ENCODE measurements around the gene MMS19. TPM values are rescaled to one million over a fixed set of nuclear protein-coding genes. Genes with fewer than 3 reads are reported as not detected.

Gene MMS19
- total RNA-seq, 4 donors from 2014 or later = 80.2 to 127 (median 85.7) TPM

DNA sequence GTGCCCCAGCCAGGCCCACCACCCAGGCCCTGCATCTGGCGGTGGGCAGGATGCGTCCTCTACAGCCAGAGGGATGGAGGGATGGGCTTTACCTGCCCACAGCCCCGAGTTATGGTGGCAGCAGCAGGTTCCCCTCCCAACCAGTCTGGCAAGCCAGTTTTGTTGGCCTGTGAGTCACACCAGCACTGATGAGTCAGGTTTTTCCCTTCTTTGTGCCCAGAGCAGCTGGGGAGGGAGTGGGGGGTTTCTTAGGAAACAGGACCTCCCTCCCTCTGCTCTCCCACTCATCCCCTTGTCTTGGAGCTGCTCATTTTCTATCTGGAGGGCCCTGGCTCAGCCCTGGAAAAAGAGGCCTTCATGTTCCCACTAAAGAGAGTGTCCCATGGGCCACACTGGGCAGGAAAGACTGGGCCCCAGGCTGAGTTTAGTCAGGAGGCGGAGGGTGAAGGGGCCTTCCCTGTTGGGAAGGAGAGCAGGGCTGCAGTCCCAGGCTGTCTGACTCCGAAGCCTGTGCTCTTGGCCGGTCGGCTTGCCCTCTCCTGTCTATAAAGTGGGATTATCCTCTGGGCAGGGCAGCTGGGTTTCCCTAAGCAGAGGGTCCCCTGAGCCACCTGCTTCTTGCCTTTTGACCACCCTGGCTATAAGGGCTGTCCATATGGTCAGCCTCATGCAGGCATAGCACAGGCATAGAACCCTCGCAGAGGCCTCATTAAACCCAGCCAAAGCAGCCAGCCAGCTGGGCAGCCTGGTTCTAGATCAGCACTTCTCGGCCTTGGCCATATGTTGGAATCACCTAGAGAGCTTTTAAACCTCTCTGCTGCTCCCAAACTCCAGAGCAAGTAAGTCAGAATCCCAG, 44.2 kb upstream of the MMS19 start:
- Histone ChIP-seq H3K4me1 (peaks cover 0 to 18% (median 0%) of the 10 kb centered on the region in 4 donors), H3K4me3 (no peak overlapping the region), H3K36me3 (no peaks in the 10 kb centered on the region), H3K27ac (peak overlapping the region; percentile 55 to 77 (median 72)), H3K27me3 (no peaks in the 10 kb centered on the region), H3K9me3 (no peaks in the 10 kb centered on the region)
- peak in 1 of 3 donors; percentile 61 for DNase-seq
- TF ChIP-seq, protein P1, sequence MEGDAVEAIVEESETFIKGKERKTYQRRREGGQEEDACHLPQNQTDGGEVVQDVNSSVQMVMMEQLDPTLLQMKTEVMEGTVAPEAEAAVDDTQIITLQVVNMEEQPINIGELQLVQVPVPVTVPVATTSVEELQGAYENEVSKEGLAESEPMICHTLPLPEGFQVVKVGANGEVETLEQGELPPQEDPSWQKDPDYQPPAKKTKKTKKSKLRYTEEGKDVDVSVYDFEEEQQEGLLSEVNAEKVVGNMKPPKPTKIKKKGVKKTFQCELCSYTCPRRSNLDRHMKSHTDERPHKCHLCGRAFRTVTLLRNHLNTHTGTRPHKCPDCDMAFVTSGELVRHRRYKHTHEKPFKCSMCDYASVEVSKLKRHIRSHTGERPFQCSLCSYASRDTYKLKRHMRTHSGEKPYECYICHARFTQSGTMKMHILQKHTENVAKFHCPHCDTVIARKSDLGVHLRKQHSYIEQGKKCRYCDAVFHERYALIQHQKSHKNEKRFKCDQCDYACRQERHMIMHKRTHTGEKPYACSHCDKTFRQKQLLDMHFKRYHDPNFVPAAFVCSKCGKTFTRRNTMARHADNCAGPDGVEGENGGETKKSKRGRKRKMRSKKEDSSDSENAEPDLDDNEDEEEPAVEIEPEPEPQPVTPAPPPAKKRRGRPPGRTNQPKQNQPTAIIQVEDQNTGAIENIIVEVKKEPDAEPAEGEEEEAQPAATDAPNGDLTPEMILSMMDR (IDR thresholded peaks at IDR 0.05) = no peak
- no peak for TF ChIP-seq POLR2A (IDR thresholded peaks at IDR 0.05)

DNA sequence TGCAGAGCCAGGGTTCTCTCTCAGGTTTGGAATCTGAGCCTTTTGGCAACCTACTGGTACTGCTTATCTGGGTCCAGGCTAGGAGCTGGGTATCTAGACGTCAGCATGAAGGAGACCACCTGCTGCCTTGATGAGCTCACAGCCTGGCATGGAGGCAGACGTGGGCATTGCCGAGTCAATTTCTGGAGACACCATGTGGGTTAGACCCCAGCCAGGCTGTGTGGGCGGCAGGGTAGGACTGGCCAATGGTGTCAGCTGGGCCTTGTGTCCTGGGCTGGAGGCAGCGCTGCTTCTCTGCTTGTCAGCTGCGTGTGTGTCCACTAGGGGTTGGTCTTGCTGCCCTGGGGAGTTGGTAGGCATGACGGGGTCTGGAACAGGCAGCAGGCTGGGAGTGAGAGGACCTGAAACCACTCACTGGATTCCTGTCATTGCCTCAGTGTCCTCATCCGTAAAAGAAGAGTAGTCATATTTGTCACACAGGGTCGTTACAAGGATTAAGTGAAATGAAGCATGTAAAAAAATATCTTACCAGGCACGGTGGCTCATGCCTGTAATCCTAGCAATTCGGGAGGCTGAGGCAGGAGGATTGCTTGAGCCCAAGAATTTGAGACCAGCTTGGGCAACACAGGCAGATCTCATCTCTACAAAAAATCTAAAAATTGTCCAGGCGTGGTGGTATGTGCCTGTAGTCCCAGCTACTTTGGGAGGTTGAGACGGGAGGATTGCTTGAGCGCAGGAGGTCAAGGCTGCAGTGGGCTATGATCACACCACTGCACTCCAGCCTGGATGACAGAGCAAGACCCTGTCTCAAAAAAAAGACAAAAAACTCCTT, 42.7 kb upstream of the MMS19 start:
- TF ChIP-seq POLR2A (IDR thresholded peaks at IDR 0.05) = no peak
- TF ChIP-seq, protein P1 (IDR thresholded peaks at IDR 0.05) = no peak
- Histone ChIP-seq H3K27me3 (no peaks in the 10 kb centered on the region), H3K36me3 (no peaks in the 10 kb centered on the region), H3K9me3 (no peaks in the 10 kb centered on the region), H3K4me1 (peaks cover 0 to 18% (median 0%) of the 10 kb centered on the region in 4 donors), H3K4me3 (no peak overlapping the region), H3K27ac (no peak overlapping the region)
- no peak for DNase-seq

DNA sequence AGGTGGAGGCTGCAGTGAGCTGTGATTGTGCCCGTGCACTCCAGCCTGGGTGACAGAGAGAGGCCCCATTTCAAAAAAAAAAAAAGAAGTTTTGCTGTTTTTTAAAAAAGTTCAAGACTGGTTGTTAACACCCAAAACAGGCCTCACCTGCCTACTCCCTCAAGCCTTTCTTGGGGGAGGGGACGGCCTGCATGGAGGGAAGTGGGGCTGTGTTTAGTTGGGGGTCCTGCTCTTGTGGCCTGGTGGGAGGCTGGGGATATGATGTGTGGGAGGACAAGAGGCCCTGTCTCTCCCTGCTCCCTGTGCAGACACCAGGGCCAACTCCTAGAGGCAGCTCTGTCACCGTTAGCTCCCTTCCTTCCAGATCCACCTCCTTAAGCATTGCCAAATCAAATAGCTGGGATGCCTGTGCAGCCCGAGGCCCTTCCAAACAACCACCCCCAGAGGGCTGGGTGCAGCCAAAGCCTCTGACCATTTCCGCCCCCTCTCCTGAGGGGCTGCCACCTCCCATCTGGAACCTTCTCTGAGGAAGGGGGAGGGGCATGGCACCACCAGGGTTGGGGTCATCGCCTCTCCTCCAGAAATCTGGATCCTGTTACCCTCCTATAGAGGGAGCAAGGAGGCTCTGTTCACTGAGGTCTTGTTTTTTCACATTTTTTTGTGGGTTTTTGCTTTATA, 41.4 kb upstream of the MMS19 start:
- Histone ChIP-seq H3K4me1 (peaks cover 0 to 18% (median 0%) of the 10 kb centered on the region in 4 donors), H3K36me3 (no peaks in the 10 kb centered on the region), H3K4me3 (no peak overlapping the region), H3K9me3 (no peaks in the 10 kb centered on the region), H3K27me3 (no peaks in the 10 kb centered on the region), H3K27ac (no peak overlapping the region)
- DNase-seq = no peak
- TF ChIP-seq, protein P1 (IDR thresholded peaks at IDR 0.05) = no peak
- TF ChIP-seq POLR2A (IDR thresholded peaks at IDR 0.05) = no peak

DNA sequence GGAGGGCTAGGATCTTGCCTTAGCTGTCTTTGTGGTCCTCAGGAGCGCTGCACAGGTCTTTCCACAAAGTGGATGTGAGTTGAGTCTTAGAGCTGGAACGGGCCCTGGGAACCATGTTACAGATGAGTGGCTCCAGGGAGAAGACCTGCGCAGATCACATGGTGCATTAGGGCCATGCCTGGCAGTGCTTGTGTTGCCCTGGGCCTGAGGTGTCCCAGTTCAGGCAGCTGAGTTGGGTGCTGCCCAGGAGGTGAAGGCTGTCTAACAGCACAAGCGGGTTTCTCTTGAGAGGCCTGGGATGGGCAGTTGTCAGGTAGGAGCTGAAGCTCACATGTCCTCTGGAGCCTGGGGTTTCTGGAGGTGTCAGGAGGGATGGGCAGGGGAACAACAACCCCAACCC, 40.6 kb upstream of the MMS19 start:
- Histone ChIP-seq H3K9me3 (no peaks in the 10 kb centered on the region), H3K27ac (no peak overlapping the region), H3K36me3 (no peaks in the 10 kb centered on the region), H3K4me1 (peaks cover 0 to 18% (median 0%) of the 10 kb centered on the region in 4 donors), H3K27me3 (no peaks in the 10 kb centered on the region), H3K4me3 (no peak overlapping the region)
- DNase-seq = no peak
- TF ChIP-seq, protein P1 (IDR thresholded peaks at IDR 0.05) = no peak
- TF ChIP-seq POLR2A (IDR thresholded peaks at IDR 0.05) = no peak

DNA sequence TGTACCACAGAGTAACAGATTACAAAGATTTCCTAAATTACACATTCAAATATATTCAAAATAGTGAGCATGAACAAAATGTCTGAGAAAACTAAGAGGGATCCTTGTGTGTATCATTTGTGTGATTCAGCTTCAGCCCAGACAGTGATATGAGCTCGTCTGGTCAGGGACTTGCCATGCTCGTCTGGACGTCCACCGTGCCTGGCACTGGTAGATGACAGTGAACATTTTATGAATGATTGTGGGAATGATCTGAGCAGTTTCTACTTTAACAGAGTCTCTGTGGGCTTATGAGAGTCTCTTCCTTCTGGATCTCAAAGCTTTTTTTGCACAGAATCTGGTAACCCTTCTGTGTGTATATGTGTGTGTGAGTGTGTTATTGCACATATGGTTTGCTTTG, 40.2 kb upstream of the MMS19 start:
- no peak overlapping the region for H3K4me3 ChIP-seq
- H3K9me3 ChIP-seq = no peaks in the 10 kb centered on the region
- no peak for DNase-seq
- no peak overlapping the region for H3K27ac ChIP-seq
- peaks cover 0 to 16% (median 0%) of the 10 kb centered on the region in 4 donors for H3K4me1 ChIP-seq
- H3K27me3 ChIP-seq = no peaks in the 10 kb centered on the region
- no peak for TF ChIP-seq POLR2A (IDR thresholded peaks at IDR 0.05)
- TF ChIP-seq, protein P1 (IDR thresholded peaks at IDR 0.05) = no peak
- H3K36me3 ChIP-seq = no peaks in the 10 kb centered on the region
